Activated CD8-positive, alpha-beta T cell treated with anti-CD3 and anti-CD28 coated beads for 36 hours (primary cell): Measurements from ENCODE around the gene FOXP1. TPM values are rescaled to one million over a fixed set of nuclear protein-coding genes. Genes with fewer than 3 reads are reported as not detected.

Source experiments
- ATAC-seq: fragments of 200-7000 bp; cut with Tn5 transposase; one replicate; pipeline ENCODE4 v1.10.0; 2021; ENCODE audit warnings: mild to moderate bottlenecking, moderate library complexity
- CTCF ChIA-PET: fragments of 350-600 bp; sonication (Branson Sonifier 250); formaldehyde crosslinking; loops from one replicate; lab custom pipeline; 2021; ENCODE audit warnings: antibody characterized with exemption; lab: Charles Lee
- POLR2A ChIA-PET: fragments of 350-600 bp; sonication (Branson Sonifier 250); formaldehyde crosslinking; loops from one replicate; lab custom pipeline; 2021; ENCODE audit warnings: antibody characterized with exemption; lab: Charles Lee
- DNase-seq: peaks from one replicate; pipeline ENCODE4 v3.0.0-alpha.2; 2020
- H3K27ac Mint-ChIP-seq: one replicate; pipeline ENCODE4 v1.8.0; 2021; ENCODE audit warnings: mild to moderate bottlenecking, mixed read lengths
- H3K27me3 Mint-ChIP-seq: one replicate; pipeline ENCODE4 v1.8.0; 2021; ENCODE audit warnings: mixed read lengths
- H3K36me3 Mint-ChIP-seq: one replicate; pipeline ENCODE4 v1.8.0; 2021; ENCODE audit warnings: low read depth, mixed read lengths
- H3K4me1 Mint-ChIP-seq: one replicate; pipeline ENCODE4 v1.8.0; 2021; ENCODE audit warnings: low read depth, mixed read lengths
- H3K4me3 Mint-ChIP-seq: one replicate; pipeline ENCODE4 v1.8.0; 2021; ENCODE audit warnings: mild to moderate bottlenecking, moderate library complexity, mixed read lengths
- H3K9me3 Mint-ChIP-seq: one replicate; pipeline ENCODE4 v1.8.0; 2021; ENCODE audit warnings: mixed read lengths
- CTCF ChIP-seq: fragments of 200-600 bp; IDR thresholded peaks from one replicate; pipeline ENCODE4 v1.8.0; 2022; ENCODE audit warnings: antibody characterized with exemption, mild to moderate bottlenecking
- intact Hi-C: fragments of 100-400 bp; cut with micrococcal nuclease; formaldehyde crosslinking; loops from one replicate; pipeline ENCODE4 v1.10.0; 2022
- total RNA-seq, 2 experiments: library from RNA; stranded (reverse); gene quantifications; one replicate each; pipeline ENCODE4 v1.2.3, GENCODE V29; 2021

Gene FOXP1
- total RNA-seq, 2 experiments from 2014 or later: 145 to 153 TPM

DNA sequence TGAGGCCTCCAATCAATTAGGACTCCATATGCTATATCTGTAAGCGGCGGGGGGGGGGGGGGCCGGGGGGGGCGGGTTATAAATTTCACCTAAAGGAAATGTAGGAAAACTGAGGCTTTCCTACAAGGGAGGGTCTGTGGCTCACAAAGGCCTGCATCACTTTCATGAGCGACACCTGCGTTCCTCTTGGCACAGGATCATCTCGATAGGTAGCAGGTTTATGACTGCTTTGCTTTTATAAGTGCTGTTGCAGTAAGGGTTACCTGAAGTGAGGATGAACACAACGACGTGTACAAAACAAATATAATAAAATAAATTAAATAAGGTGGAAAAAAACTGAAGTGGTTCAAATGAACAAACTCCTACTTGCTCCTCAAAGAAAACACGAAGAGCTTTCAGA, 194.3 kb downstream of the FOXP1 start:
- intact Hi-C loops: loop anchor here (10.0 kb wide), 1 partner anchor 324 kb away; no protein-coding TSS in a partner anchor
- peaks cover 11% of the 10 kb centered on the region for H3K36me3 Mint-ChIP-seq
- TF ChIP-seq CTCF: no peak
- DNase-seq (no peak), ATAC-seq (no peak)
- peaks cover 79% of the 10 kb centered on the region for H3K4me1 Mint-ChIP-seq
- H3K9me3 Mint-ChIP-seq: peaks cover 2% of the 10 kb centered on the region
- peak overlapping the region; percentile 89 for H3K27ac Mint-ChIP-seq
- no peaks in the 10 kb centered on the region for H3K27me3 Mint-ChIP-seq
- peak overlapping the region; percentile 53 for H3K4me3 Mint-ChIP-seq
- ChIA-PET POLR2A (interaction anchor here (0.6 to 4.8 kb wide), 12 partner anchors 9 to 335 kb away, joined by 3 to 47 read pairs (median 4); no protein-coding TSS in a partner anchor), CTCF (no interaction called here)

DNA sequence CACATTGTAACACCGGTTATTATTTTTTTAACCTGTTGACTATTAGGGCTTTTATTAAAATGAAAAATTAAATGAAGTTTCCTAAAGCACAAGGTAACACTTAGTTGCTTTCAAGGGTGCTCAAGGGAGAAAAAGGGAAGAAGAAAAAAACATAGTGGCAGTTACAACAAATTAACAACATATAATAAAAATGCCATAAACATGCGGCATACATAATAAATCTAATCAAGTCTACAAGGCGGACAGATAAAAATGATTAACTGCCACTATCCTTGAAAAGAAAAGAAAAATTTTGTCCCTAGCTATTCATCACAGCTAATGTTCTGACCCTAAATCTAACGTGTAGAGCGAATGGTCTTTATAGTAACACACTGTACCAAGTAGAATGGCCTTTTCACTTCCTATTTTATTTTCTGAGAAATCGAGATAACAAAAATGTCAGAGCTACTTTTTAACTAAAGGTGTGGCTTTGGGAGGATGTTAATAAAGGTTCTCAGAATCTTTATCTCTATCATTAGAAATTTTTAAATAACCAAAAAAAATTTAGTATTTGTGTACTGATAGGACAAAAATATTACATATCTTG, 194.9 kb downstream of the FOXP1 start:
- no peak for ATAC-seq
- H3K36me3 Mint-ChIP-seq: peaks cover 7% of the 10 kb centered on the region
- H3K4me3 Mint-ChIP-seq: peak overlapping the region; percentile 53
- H3K4me1 Mint-ChIP-seq: peaks cover 78% of the 10 kb centered on the region
- ChIA-PET POLR2A (interaction anchor here (0.6 to 4.8 kb wide), 12 partner anchors 14 to 412 kb away, joined by 3 to 47 read pairs (median 4); no protein-coding TSS in a partner anchor), CTCF (interaction anchor here (0.7 to 2.9 kb wide), 2 partner anchors 13 to 28 kb away, joined by 3 to 6 read pairs; no protein-coding TSS in a partner anchor)
- H3K9me3 Mint-ChIP-seq: peaks cover 2% of the 10 kb centered on the region
- H3K27me3 Mint-ChIP-seq: no peaks in the 10 kb centered on the region
- H3K27ac Mint-ChIP-seq: peak overlapping the region; percentile 89
- intact Hi-C loops: loop anchor here (10.0 kb wide), 1 partner anchor 324 kb away; no protein-coding TSS in a partner anchor
- no peak for DNase-seq
- no peak for TF ChIP-seq CTCF

GRCh38 chr3:71387586-71387985, 195.9 kb downstream of the FOXP1 start:
- intact Hi-C loops: loop anchor here (10.0 kb wide), 1 partner anchor 323 kb away; no protein-coding TSS in a partner anchor

DNA sequence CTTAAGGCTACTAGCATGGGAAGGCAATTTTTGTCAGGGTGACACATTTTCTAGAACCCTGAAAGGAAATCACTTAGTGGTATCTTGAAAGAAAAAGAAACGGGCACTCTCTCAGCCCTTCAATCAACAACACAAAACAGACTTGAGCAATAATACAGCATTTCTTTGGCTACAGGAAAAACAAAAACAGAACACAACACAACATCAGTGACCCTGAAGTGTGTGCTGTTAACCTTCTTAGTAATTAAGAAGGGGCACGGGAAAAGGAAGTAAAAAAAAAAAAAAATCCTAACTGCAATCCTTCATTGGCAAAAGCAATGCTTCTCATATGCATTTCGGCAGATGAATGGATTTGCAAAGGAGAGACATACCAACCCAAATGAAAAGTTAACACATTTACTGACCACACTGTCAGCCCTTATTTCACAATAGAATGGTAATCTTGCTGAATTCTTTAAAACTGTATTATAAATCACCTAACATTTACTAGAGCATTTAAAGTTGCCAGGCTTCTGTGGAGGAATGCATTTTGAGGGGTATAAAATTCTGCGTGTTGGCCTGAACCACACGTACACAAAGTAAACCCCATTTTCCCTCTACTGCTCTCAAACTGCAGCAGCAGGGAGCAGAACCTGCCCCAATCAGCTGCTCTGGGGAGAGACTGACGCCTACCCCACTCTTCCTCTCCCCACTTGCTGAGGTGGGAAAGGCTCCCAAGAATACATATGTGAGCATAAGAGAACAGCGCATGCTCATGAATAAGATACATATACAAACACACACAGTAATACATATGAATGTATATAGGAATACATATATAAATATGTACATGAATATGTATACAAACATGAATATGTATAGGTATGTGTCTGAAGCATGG, 198.5 kb downstream of the FOXP1 start:
- H3K36me3 Mint-ChIP-seq: peaks cover 25% of the 10 kb centered on the region
- no peaks in the 10 kb centered on the region for H3K27me3 Mint-ChIP-seq
- DNase-seq (no peak), ATAC-seq (peak; percentile 22)
- POLR2A ChIA-PET: interaction anchor here (0.7 to 4.3 kb wide), 12 partner anchors 11 to 322 kb away, joined by 3 to 43 read pairs (median 6); no protein-coding TSS in a partner anchor
- peaks cover 81% of the 10 kb centered on the region for H3K4me1 Mint-ChIP-seq
- peak overlapping the region; percentile 54 for H3K4me3 Mint-ChIP-seq
- CTCF ChIA-PET: interaction anchor here (1.6 to 3.5 kb wide), 5 partner anchors 10 to 200 kb away, joined by 4 to 20 read pairs (median 11); no protein-coding TSS in a partner anchor
- peak overlapping the region; percentile 95 for H3K27ac Mint-ChIP-seq
- no peak for TF ChIP-seq CTCF
- peaks cover 2% of the 10 kb centered on the region for H3K9me3 Mint-ChIP-seq
- intact Hi-C loops: loop anchor here (5.0 to 10.0 kb wide), 2 partner anchors 78 to 320 kb away; no protein-coding TSS in a partner anchor

More at GRCh38 chr3:71387586-71387985, 195.9 kb downstream of the FOXP1 start:
- no peak overlapping the region for H3K4me3 Mint-ChIP-seq
- ChIA-PET CTCF (interaction anchor here (1.2 to 2.9 kb wide), 3 partner anchors 9 to 68 kb away, joined by 3 to 11 read pairs (median 6); no protein-coding TSS in a partner anchor), POLR2A (interaction anchor here (0.6 to 1.8 kb wide), 7 partner anchors 15 to 411 kb away, joined by 3 to 6 read pairs (median 4); no protein-coding TSS in a partner anchor)
- TF ChIP-seq CTCF: no peak
- peak overlapping the region; percentile 89 for H3K27ac Mint-ChIP-seq
- peaks cover 15% of the 10 kb centered on the region for H3K36me3 Mint-ChIP-seq
- no peak for DNase-seq
- H3K9me3 Mint-ChIP-seq: peaks cover 2% of the 10 kb centered on the region
- H3K27me3 Mint-ChIP-seq: no peaks in the 10 kb centered on the region
- ATAC-seq: no peak
- H3K4me1 Mint-ChIP-seq: peaks cover 83% of the 10 kb centered on the region
